HepG2 (cell line): ENCODE results near the gene SNRPD1. TPM values are rescaled to one million over a fixed set of nuclear protein-coding genes. Genes with fewer than 3 reads are reported as not detected.

Experiments used
- AHR ChIP-seq: IDR thresholded peaks from 2 replicates; pipeline ENCODE4 v1.6.1; 2018; ENCODE audit warnings: missing genetic modification reagents, missing compliant biosample characterization
- CREBL2 ChIP-seq: sonication (generic); formaldehyde crosslinking; IDR thresholded peaks from 2 replicates; pipeline ENCODE4 v1.8.1; 2023; ENCODE audit warnings: missing genetic modification reagents, mild to moderate bottlenecking, borderline replicate concordance
- CTCF ChIP-seq: sonication (generic); formaldehyde crosslinking; IDR thresholded peaks from 2 replicates; pipeline ENCODE4 v1.5.0; 2020; ENCODE audit warnings: mild to moderate bottlenecking, missing genetic modification reagents, moderate library complexity
- DPF2 ChIP-seq: sonication (generic); formaldehyde crosslinking; IDR thresholded peaks from 2 replicates; pipeline ENCODE4 v1.4.0; 2020; ENCODE audit warnings: mild to moderate bottlenecking, low read depth, missing genetic modification reagents, borderline replicate concordance
- EP300 ChIP-seq, 3 experiments: sonication (generic) in 1 of 3; formaldehyde crosslinking in 1 of 3; IDR thresholded peaks; 2 replicates each; pipeline versions ENCODE4 v1.5.1 to v1.6.1; 2011 to 2020; ENCODE audit warnings: low read depth in 2 of 3, low read length in 2 of 3, borderline replicate concordance in 1 of 3, improper control_type of control experiment in 1 of 3, mild to moderate bottlenecking in 1 of 3, missing genetic modification reagents in 1 of 3, moderate library complexity in 1 of 3
- KDM5A ChIP-seq: fragments of 200-600 bp; sonication (generic); IDR thresholded peaks from 2 replicates; pipeline ENCODE4 v1.7.0; 2018; ENCODE audit warnings: antibody characterized with exemption, mild to moderate bottlenecking, low read length, borderline replicate concordance
- NFE2L1 ChIP-seq: sonication (generic); formaldehyde crosslinking; IDR thresholded peaks from 2 replicates; pipeline ENCODE4 v1.4.0; 2020; ENCODE audit warnings: missing genetic modification reagents, mild to moderate bottlenecking, borderline replicate concordance
- NFYC ChIP-seq: IDR thresholded peaks from 2 replicates; pipeline ENCODE4 v1.6.1; 2016; ENCODE audit warnings: missing genetic modification reagents, missing compliant biosample characterization
- RNF2 ChIP-seq: fragments of 450-650 bp; conservative IDR thresholded peaks from 2 replicates; pipeline ENCODE4 v1.6.1; 2016; ENCODE audit warnings: low read depth
- SCMH1 ChIP-seq: sonication (generic); formaldehyde crosslinking; IDR thresholded peaks from 2 replicates; pipeline ENCODE4 v1.9.0; 2021; ENCODE audit warnings: missing genetic modification reagents, mild to moderate bottlenecking, borderline replicate concordance
- ZFP62 ChIP-seq: sonication (generic); formaldehyde crosslinking; IDR thresholded peaks from 2 replicates; pipeline ENCODE4 v1.4.0; 2020; ENCODE audit warnings: missing genetic modification reagents
- ZNF33A ChIP-seq: sonication (generic); formaldehyde crosslinking; IDR thresholded peaks from 2 replicates; pipeline ENCODE4 v1.5.1; 2020; ENCODE audit warnings: missing genetic modification reagents, mild to moderate bottlenecking, moderate library complexity, borderline replicate concordance
- ZNF629 ChIP-seq: sonication (generic); formaldehyde crosslinking; conservative IDR thresholded peaks from 2 replicates; pipeline ENCODE4 v1.5.0; 2020; ENCODE audit warnings: missing genetic modification reagents
- ZNF772 ChIP-seq: sonication (generic); formaldehyde crosslinking; IDR thresholded peaks from 2 replicates; pipeline ENCODE4 v1.5.0; 2020; ENCODE audit warnings: mild to moderate bottlenecking, missing genetic modification reagents
- polyA plus RNA-seq, 8 experiments: library from polyadenylated mRNA; depleted of rRNA in 3 of 8; stranded (reverse) in 7 of 8; unstranded in 1 of 8; fragments of >200 nt; fragmentation: Illumina TruSeq in 4 of 8; extraction: Trizol in 4 of 8; gene quantifications; 2 replicates each; pipeline versions ENCODE4 v1.2.1 to v1.2.3, GENCODE V29; 2011 to 2016; ENCODE audit warnings: low read depth in 4 of 8, missing spikeins in 1 of 8, mixed read lengths in 1 of 8; ENCODE audit not compliant: insufficient read depth in 1 of 8
- total RNA-seq, 5 experiments: library from RNA; depleted of rRNA; stranded (reverse); fragments of >200 nt; fragmentation: Illumina TruSeq; extraction: Trizol; gene quantifications; 2 replicates each; pipeline ENCODE4 v1.2.3, GENCODE V29; 2016; ENCODE audit warnings: low read depth in 1 of 5
- TF ChIP-seq, protein P1 (sequence below): sonication (generic); formaldehyde crosslinking; IDR thresholded peaks from 2 replicates; pipeline ENCODE4 v1.4.0; 2020; ENCODE audit warnings: missing genetic modification reagents, borderline replicate concordance
- TF ChIP-seq, protein P2 (sequence below): IDR thresholded peaks from 2 replicates; pipeline ENCODE4 v1.6.1; 2016
- TF ChIP-seq, protein P3 (sequence below): sonication (generic); formaldehyde crosslinking; IDR thresholded peaks from 2 replicates; pipeline ENCODE4 v1.4.0; 2020; ENCODE audit warnings: missing genetic modification reagents

The SNRPD1 gene
- total and polyA plus RNA-seq, 2 of the 13 experiments (the other 11 are each of a cell fraction or from before 2014, with no cell fraction given) = 22.7 to 275 TPM

DNA sequence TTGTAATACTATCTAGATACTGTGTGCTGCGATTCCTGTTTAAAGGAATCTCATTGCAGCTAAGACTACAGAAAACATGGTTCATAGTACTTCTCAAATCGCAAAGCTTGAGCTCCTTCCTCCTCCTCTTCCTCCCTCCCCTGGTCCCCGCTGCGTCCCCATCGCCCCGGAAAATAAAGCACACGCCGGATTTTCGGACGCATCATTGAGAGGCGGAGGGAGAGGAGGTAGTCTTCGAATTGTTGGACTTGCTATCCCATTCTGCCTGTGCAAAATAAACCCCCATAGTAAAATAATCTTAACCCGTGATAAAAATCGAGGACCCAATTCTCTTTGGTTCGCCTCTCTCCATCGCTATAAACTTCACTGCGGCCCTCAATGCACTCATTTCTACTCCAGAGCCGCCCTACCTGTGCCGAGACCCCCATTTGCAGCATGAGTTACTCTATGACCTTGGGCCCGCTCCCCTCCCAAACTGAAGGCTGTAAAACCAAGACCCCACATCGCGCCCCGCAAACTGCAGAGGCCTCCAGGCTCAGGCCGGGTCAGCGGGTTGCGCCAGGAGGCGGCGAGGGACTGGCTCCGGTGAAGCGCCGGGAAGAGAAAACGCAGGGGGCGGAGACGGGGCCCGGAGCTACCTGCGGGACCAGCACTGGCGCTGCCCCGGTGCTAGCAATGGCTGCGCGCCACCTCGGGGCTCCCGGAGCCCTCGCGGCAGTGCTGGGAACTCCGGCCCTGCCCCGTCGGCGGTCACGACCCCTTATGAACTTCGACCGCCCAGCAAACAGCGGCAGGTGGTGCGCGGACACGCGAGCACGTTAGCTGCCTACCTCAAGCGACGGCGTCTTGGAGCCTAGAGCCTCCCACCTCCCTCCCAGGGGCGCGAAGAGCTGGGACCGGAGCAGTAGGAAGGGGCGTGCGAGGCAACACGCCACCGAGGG, 12.3 kb upstream of the SNRPD1 start (continued):
- TF ChIP-seq ZNF33A (CRISPR knock-in tag) (peak; percentile 88), ZNF629 (peak; percentile 36; the same call in 1 of the 2 replicates), AHR (CRISPR knock-in tag) (0 out of 2 replicates have a peak, but pooled peaks have one; percentile 34), EP300 (IDR thresholded peaks at IDR 0.05; ENCODE audit: low read depth in 2 of 2, low read length in 2 of 2) (0 out of 4 replicates have a peak, but pooled peaks of 1 of the 2 experiments have one; percentile 26), EP300 (CRISPR knock-in tag; IDR thresholded peaks at IDR 0.05; ENCODE audit: borderline replicate concordance) (no peak; the same call in 1 of the 2 replicates), KDM5A (peak; percentile 70), CTCF (CRISPR knock-in tag) (no peak), NFYC (CRISPR knock-in tag) (no peak), CREBL2 (CRISPR knock-in tag) (0 out of 2 replicates have a peak, but pooled peaks have one; percentile 56), NFE2L1 (no peak), SCMH1 (CRISPR knock-in tag) (0 out of 2 replicates have a peak, but pooled peaks have one; percentile 50), RNF2 (peak; percentile 61), DPF2 (CRISPR knock-in tag) (no peak), ZNF772 (CRISPR knock-in tag) (no peak), ZFP62 (CRISPR knock-in tag) (no peak)
- TF ChIP-seq, protein P1, sequence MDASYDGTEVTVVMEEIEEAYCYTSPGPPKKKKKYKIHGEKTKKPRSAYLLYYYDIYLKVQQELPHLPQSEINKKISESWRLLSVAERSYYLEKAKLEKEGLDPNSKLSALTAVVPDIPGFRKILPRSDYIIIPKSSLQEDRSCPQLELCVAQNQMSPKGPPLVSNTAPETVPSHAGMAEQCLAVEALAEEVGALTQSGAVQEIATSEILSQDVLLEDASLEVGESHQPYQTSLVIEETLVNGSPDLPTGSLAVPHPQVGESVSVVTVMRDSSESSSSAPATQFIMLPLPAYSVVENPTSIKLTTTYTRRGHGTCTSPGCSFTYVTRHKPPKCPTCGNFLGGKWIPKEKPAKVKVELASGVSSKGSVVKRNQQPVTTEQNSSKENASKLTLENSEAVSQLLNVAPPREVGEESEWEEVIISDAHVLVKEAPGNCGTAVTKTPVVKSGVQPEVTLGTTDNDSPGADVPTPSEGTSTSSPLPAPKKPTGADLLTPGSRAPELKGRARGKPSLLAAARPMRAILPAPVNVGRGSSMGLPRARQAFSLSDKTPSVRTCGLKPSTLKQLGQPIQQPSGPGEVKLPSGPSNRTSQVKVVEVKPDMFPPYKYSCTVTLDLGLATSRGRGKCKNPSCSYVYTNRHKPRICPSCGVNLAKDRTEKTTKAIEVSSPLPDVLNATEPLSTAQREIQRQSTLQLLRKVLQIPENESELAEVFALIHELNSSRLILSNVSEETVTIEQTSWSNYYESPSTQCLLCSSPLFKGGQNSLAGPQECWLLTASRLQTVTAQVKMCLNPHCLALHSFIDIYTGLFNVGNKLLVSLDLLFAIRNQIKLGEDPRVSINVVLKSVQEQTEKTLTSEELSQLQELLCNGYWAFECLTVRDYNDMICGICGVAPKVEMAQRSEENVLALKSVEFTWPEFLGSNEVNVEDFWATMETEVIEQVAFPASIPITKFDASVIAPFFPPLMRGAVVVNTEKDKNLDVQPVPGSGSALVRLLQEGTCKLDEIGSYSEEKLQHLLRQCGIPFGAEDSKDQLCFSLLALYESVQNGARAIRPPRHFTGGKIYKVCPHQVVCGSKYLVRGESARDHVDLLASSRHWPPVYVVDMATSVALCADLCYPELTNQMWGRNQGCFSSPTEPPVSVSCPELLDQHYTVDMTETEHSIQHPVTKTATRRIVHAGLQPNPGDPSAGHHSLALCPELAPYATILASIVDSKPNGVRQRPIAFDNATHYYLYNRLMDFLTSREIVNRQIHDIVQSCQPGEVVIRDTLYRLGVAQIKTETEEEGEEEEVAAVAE (CRISPR knock-in tag) = peak; percentile 22; the same call in 1 of the 2 replicates
- TF ChIP-seq, protein P2, sequence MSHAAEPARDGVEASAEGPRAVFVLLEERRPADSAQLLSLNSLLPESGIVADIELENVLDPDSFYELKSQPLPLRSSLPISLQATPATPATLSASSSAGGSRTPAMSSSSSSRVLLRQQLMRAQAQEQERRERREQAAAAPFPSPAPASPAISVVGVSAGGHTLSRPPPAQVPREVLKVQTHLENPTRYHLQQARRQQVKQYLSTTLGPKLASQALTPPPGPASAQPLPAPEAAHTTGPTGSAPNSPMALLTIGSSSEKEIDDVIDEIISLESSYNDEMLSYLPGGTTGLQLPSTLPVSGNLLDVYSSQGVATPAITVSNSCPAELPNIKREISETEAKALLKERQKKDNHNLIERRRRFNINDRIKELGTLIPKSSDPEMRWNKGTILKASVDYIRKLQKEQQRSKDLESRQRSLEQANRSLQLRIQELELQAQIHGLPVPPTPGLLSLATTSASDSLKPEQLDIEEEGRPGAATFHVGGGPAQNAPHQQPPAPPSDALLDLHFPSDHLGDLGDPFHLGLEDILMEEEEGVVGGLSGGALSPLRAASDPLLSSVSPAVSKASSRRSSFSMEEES (CRISPR knock-in tag) = no peak
- TF ChIP-seq, protein P3, sequence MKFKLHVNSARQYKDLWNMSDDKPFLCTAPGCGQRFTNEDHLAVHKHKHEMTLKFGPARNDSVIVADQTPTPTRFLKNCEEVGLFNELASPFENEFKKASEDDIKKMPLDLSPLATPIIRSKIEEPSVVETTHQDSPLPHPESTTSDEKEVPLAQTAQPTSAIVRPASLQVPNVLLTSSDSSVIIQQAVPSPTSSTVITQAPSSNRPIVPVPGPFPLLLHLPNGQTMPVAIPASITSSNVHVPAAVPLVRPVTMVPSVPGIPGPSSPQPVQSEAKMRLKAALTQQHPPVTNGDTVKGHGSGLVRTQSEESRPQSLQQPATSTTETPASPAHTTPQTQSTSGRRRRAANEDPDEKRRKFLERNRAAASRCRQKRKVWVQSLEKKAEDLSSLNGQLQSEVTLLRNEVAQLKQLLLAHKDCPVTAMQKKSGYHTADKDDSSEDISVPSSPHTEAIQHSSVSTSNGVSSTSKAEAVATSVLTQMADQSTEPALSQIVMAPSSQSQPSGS (CRISPR knock-in tag) = no peak
